GM18508 (cell line): ENCODE measurements around the gene FARSB.

Source experiments
- ATAC-seq: cut with Tn5 transposase; IDR thresholded peaks from one replicate; pipeline ENCODE4 v1.9.1; 2021; ENCODE audit warnings: moderate number of reproducible peaks; ENCODE audit not compliant: insufficient read depth, unreplicated experiment

Gene FARSB

GRCh38 chr2:222563106-222563718 lies 92.7 kb downstream of the FARSB start:
- ATAC-seq = no peak

GRCh38 chr2:222561817-222562645 lies 93.9 kb downstream of the FARSB start:
- ATAC-seq = peak; percentile 52

- no peak for ATAC-seq
Measured at GRCh38 chr2:222561151-222561550, 94.7 kb downstream of the FARSB start.

DNA sequence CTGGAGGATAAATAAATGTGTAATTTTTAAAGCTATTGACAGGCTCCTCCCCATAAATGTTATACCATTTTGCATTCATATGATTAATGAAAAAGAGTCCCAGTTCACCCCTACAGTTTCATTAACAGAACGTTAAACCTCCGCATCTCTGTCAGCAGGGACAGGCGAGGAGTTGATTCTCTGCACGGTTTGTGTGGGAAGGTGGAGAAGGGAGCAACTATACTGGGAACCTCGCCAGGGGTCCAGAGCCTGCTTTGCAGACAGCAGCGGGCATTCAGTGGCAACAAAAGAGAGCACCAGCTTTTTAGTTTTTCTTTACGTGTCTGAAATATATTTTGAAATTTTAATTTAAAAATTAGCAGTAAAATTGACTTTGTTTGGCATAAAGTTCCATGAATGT lies 101.4 kb downstream of the FARSB start:
- ATAC-seq = no peak

- no peak for ATAC-seq
Measured at GRCh38 chr2:222548992-222549391, 106.9 kb downstream of the FARSB start.

DNA sequence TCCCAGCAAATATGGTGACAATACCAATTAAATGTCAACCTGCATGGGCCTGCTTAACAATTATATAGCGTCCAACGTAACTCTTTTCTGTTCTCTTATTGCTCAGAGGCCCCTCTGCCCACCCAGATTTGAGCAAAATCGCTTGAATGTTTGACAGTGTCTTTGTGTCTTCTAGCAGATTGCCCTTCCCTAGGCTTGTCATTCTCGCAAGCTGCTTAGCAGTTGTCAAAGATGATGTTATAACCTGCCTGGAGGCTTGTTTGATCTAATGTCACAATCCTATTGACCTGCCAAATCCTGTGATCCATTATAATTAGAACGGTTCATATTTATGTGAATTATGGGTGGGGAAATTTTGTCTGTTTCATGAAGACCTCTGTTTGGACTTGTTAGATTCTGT lies 108.8 kb downstream of the FARSB start:
- ATAC-seq = no peak

- ATAC-seq = no peak
Measured at GRCh38 chr2:222545823-222546795, 109.8 kb downstream of the FARSB start.

GRCh38 chr2:222544661-222545060 lies 111.2 kb downstream of the FARSB start:
- no peak for ATAC-seq

- no peak for ATAC-seq
Measured at GRCh38 chr2:222538535-222538934, 117.4 kb downstream of the FARSB start.

- ATAC-seq = no peak
Measured at GRCh38 chr2:222535477-222535876, 120.4 kb downstream of the FARSB start.

- ATAC-seq = no peak
Measured at GRCh38 chr2:222532315-222532714, 123.6 kb downstream of the FARSB start.

GRCh38 chr2:222526480-222527277 lies 129.2 kb downstream of the FARSB start:
- no peak for ATAC-seq

- no peak for ATAC-seq
Measured at GRCh38 chr2:222525811-222526210, 130.1 kb downstream of the FARSB start.

DNA sequence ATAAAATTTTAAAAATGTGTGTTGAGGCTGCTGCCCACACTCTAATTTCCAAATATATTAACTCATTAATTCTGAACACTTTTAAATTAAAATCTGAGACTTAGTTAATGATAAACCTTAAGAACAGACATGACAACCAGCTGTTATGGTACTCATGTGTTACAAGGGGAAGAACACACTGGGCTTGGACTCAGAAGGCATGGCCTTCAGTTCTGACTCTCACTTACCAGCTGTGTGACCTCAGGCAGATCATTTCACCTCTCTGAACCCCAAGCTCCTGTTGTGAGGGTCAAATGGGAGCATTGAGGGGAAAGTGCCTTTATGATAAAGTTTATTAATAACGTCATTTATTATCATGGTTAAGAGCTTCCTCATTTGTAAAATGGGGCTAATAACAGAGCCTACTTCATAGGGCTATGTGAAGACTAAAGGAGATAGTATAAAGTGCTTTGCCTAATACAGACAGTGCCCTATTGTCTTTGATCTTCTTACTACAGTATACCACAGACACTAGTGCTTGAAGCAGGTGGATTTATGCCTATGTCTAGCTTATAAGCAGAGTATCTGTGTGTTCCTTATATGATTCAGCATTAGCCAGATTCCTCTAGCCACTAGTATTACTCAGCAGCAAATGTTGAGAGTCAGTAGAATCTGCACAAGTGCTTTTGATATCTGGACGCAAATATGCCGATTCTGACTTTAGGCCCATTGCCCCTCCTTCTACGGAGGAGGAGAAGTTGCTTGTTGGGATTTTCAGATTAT lies 131.9 kb downstream of the FARSB start:
- ATAC-seq = peak; percentile 63

GRCh38 chr2:222522082-222522481 lies 133.8 kb downstream of the FARSB start:
- no peak for ATAC-seq

DNA sequence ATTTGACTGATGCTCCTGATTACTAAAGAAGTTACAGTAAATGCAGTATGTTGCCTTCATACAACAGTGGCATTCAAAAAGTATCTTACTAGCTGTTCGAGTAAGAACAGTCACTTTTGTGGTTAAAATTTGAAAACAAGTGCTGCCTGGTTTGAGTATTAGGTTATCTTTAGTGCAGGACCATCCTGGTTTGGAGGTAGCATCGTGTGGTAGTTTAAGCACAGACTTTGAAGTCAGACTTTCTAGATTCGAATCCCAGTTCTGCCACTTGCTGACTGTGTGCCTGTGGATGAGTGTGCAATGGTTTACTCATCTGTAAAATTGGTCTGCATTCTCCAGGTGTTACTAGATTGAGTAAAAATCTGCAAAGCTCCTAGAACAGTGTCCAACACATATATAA lies 134.8 kb downstream of the FARSB start:
- ATAC-seq = peak; percentile 46
